ENCODE data around the gene PPP4R2. TPM values are rescaled to one million over a fixed set of nuclear protein-coding genes. Genes with fewer than 3 reads are reported as not detected.

PPP4R2 gene
- total RNA-seq, 1 donor from 2014 or later = 53.1 TPM

- peak; percentile 64 for ATAC-seq
- DNase-seq = peak; percentile 45
- intact Hi-C loops (cut with micrococcal nuclease) = no loop called here
Measured at GRCh38 chr3:73094951-73095350, 98.3 kb downstream of the PPP4R2 start.

DNA sequence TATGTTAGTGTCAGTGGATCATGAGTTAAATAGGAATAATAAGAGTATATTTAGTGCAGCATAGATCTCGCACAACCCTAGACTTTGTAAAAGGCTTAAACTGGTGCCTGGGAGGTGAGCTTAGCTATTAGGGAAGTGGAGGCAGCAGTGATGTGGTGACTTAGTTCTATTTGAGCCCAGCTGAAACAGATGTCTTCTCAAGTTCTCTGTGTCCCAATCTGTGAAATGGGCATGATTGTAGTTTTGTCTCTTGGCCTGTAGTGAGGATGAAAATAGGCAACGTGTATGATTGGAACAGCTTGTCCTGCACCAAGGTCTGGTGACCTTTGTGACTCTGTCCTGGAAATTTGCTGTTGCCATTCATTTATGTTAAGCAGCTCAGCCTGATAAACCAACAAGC lies 99.6 kb downstream of the PPP4R2 start:
- ATAC-seq (no peak), DNase-seq (no peak)
- intact Hi-C loops (cut with micrococcal nuclease) = no loop called here

DNA sequence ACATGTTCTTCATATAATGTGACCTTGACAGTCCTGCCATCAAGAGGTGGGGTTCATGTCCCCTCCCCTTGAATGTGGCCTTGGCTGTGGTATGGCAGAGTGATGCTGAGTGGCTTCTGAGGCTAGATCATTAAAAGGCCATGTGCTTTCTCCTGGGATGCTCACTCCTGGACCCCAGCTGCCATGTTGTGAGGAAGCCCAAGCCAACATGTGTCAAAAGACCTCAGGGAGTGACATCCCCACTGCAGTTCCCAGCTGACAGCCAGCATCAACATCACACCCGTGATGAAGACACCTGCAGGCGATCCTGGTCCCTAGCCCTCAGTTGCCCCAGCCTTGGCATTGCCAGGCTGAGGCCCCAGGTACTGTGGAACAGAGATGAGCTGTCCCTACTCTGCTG lies 101.4 kb downstream of the PPP4R2 start:
- ATAC-seq = no peak
- intact Hi-C loops (cut with micrococcal nuclease) = no loop called here
- no peak for DNase-seq

DNA sequence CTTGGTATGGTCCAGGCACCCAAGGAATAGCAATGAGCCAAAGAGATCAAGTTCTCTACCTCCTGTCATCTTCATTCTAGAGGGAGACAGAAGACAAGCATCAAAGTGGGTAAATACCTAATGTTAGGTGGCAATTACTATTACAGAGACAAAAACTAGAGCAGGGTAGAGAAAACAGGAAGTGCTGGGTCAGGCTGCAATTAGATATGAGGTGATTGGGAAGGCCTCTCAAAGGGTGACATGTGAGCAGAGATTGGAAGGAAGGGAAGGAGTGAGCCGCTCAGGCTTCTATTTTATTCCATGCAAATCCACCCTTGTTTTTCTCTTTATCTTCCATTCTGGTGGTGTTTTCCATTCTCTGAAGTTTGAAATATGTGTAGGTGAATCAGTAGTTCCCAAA lies 102.3 kb downstream of the PPP4R2 start:
- intact Hi-C loops (cut with micrococcal nuclease) = no loop called here
- ATAC-seq = peak; percentile 39
- DNase-seq = no peak

DNA sequence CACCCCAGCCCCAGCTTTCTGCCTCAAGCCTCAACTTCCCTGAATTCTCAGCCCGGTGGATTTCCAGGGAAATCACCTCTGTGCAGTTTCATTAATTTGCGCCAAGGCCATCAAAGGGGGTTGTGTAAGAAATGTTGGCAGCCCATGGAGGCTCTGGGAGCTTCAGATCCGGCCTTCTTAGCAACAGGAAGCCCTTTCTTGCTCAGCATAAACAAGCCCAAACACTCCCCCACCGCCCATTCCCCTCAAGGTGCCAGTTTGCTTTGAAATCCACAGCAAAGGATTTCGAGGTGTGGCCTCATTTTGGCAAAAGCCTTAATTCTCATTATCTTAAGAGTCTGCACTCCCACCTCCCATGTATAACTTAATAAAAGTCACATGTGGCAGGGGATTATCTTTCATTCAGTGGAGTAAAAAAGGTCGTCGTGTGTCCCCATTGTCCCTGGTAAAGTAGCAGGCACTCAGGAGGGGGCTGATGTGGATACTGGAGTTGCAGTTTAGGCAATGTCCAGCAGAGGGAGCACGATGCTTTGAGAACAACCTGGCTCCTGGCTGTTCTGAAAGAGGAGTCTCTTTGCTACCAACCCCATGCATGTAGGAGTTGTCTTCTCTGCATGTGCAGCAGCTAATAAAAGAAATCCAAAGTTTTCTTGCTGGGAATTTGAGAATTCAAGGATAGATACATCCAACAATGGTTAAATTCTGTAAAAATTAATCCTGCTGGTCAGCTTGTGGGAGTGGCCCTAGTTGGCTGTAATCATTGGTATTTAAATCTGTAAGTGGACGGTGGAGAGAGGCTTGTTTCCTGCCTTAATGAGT lies 104.3 kb downstream of the PPP4R2 start:
- ATAC-seq (peak; percentile 91), DNase-seq (peak; percentile 68)
- intact Hi-C loops (cut with micrococcal nuclease) = loop anchor here (5.0 to 10.0 kb wide), 2 partner anchors 334 to 401 kb away; no protein-coding TSS in a partner anchor

DNA sequence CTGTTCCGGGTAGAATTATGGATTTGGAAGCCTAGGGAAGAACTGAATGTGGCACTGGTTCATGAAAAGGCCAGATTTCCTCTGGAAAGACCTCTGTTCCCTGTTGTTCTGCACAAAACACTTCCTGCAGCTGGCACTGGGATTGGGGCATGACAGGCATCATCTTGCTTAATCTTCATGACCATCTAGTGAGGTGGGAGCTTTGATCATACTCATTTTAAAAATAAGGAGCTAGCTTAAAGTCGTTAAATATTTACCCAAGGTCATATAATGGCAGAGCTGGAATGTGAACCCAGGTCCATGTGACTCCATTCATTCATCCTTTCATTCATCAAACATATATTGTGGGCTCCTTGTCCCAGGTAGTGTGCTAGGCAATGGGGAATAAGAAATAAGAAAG lies 105.3 kb downstream of the PPP4R2 start:
- ATAC-seq (no peak), DNase-seq (no peak)
- intact Hi-C loops (cut with micrococcal nuclease) = loop anchor here (5.0 to 10.0 kb wide), 2 partner anchors 333 to 400 kb away; no protein-coding TSS in a partner anchor

DNA sequence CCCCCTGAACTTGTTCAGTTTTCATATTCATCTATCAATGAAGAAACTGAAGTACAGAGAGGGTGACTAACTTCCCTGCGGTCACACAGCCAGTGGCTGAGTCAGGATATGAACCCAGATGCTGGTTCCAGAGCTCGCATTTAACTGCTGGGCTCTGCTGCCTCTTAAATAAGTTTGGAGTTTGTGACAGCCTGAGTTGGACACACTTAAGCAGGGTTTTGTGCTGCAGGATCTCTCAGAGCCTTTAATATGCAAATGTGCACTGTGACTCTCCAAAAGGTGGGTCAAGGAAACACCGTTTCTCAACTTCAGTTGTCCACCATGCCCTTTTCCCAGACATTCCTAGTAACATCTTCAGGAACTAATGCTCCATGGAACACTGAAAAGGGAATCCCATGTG lies 110.6 kb downstream of the PPP4R2 start:
- ATAC-seq = no peak
- DNase-seq = no peak
- intact Hi-C loops (cut with micrococcal nuclease) = loop anchor here (10.0 kb wide), 1 partner anchor 328 kb away; no protein-coding TSS in a partner anchor

- DNase-seq = no peak
- ATAC-seq = no peak
- intact Hi-C loops (cut with micrococcal nuclease) = loop anchor here (10.0 kb wide), 1 partner anchor 327 kb away; no protein-coding TSS in a partner anchor
Measured at GRCh38 chr3:73107676-73108187, 111.1 kb downstream of the PPP4R2 start.

DNA sequence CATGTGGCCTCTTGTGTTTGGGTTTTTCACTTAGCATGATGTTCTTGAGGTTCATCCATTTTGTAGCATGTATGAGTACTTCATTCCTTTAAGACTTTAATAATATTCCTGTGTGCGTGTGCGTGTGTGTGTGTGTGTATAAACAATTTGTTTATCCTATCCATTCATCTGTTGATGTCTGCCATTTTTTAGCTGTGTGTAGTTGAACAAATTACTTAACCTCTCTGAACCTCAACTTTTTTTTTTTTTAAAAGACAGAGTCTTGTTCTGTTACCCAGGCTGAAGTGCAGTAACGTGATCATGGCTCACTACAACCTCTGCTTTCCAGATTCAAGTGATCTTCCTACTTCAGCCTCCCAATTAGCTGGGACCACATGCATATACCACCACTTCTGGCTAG lies 112.1 kb downstream of the PPP4R2 start:
- DNase-seq (no peak), ATAC-seq (no peak)
- intact Hi-C loops (cut with micrococcal nuclease) = loop anchor here (10.0 kb wide), 1 partner anchor 326 kb away; no protein-coding TSS in a partner anchor

DNA sequence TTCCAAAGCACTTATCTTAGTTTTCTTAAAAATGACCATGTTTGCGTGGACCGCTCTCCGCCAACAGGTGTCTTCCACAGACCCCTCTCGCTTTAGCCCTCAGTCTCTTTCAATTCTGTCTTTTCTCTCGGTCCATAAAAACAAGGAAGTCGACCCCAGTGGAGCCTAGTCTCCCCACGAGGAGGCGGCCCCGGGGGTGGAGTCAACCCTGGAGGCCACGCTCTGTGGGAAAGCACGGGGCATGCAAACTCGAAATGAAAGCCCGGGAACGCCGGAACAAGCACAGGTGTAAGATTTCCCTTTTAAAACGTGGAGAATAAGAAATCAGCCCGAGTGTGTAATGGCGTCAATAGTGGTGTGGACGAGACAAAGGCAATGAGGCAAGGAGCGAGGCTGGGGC lies 113.9 kb downstream of the PPP4R2 start:
- no peak for DNase-seq
- intact Hi-C loops (cut with micrococcal nuclease) = no loop called here
- ATAC-seq = no peak

DNA sequence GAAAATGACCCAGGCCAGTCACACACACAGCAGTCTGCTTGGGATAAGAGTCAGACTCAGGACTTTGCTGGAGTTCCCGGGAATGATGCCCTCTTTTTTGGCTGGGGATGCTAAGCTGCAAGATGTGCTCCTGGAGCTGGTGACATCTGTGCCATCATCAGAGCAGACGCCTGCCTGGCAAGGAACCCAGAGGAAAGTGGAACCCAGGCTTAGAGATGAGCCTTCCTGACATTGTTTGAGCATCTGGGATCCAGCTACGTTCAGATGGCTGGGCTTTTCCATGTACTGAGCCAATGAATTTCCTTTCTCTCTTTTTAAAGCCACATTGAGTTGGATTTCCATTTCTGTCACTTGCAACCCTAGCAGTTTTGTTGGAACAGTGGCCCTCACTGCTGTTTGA lies 118.1 kb downstream of the PPP4R2 start:
- intact Hi-C loops (cut with micrococcal nuclease) = no loop called here
- ATAC-seq (no peak), DNase-seq (no peak)

- ATAC-seq (peak; percentile 87), DNase-seq (no peak)
- intact Hi-C loops (cut with micrococcal nuclease) = no loop called here
Measured at GRCh38 chr3:73115806-73116205, 119.2 kb downstream of the PPP4R2 start.

Other genes starting within 250 kb of the PPP4R2 start
- 17.0 TPM for gene SHQ1, start 148.4 kb upstream of the PPP4R2 start, total RNA-seq
- 7.3 TPM for gene GXYLT2, start 108.8 kb upstream of the PPP4R2 start, total RNA-seq
- gene EBLN2, start 64.8 kb downstream of the PPP4R2 start, total RNA-seq = 0.69 TPM

Data from left ventricle myocardium superior (tissue), 1 donor.